ENCODE data around the gene KXD1. TPM values are rescaled to one million over a fixed set of nuclear protein-coding genes. Genes with fewer than 3 reads are reported as not detected.

The KXD1 gene
- 10 to 100 TPM; 95.4 to 100.0 TPM for total RNA-seq

DNA sequence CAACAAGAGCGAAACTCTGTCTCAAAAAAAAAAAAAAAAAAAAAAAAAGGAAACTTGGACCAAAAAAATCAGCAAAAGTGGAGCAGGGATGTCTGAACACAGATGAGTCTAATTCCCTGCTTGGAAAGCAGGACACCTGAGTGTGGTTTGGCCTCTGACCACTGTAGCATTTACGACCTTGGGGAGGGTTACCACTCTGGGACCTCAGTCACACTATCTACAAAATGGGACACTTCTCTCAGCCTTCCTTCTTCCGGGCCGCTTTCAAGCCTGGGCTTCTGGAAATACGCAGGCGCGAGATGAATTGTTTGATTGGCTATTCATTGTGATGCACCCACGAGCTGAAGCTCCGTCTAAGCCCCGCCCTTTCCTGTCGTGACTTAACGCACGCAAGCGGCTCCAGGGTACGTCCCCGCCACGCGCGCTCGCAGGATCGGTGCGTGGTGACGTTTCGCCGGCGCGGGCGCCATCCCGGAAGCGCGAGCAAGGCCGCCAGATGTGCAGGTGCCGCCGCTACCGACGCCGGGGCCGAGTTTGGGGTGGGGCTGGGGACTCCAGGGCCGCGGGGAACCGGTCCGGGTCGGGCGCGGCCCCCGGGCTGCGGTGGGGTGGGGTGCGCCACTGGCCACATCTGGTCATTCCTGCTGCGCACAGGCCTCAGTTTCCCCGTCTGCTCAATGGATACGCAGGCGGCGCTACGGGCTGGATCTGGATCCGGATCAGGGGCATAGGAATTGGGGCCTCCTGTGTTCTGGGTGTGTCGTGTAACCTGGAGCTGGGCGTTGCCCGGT is at the start of gene KXD1:
KXD1 (plus strand) TSS at position 460 of the 791 bp plus-strand sequence. CDS start 4,187 bp downstream, outside the sequence.
- ChIA-PET POLR2A (interaction anchor here (0.6 to 1.1 kb wide), 3 partner anchors 14 to 47 kb away, joined by 3 to 6 read pairs (median 3); partner anchors contain the start of gene UBA52), CTCF (interaction anchor here (0.5 to 2.1 kb wide), 11 partner anchors 12 to 136 kb away, joined by 3 to 16 read pairs (median 3); partner anchors contain the start of genes FKBP8 and REX1BD)
- Mint-ChIP-seq H3K36me3 (ENCODE audit: low read depth) (peaks cover 4% of the 10 kb centered on the region), H3K4me3 (peak within 1 kb of the TSS; percentile 83), H3K4me1 (peaks cover 27% of the 10 kb centered on the region), H3K27ac (peak within 1 kb of the TSS; percentile 97), H3K9me3 (no peaks in the 10 kb centered on the region), H3K27me3 (no peaks in the 10 kb centered on the region)
- DNase-seq, result peak; percentile 100

GRCh38 chr19:18508585-18508984 is 49.1 kb upstream of the KXD1 start:
- ChIA-PET POLR2A (no interaction called here), CTCF (interaction anchor here (1.6 to 6.1 kb wide), 4 partner anchors 12 to 81 kb away, joined by 4 to 31 read pairs (median 8); partner anchors contain the start of gene REX1BD)
- H3K27me3 Mint-ChIP-seq, result no peaks in the 10 kb centered on the region
- no peaks in the 10 kb centered on the region for H3K9me3 Mint-ChIP-seq
- H3K4me3 Mint-ChIP-seq, result no peak overlapping the region
- H3K4me1 Mint-ChIP-seq, result peaks cover 55% of the 10 kb centered on the region
- H3K27ac Mint-ChIP-seq, result peak overlapping the region; percentile 19
- no peak for DNase-seq
- no peaks in the 10 kb centered on the region for H3K36me3 Mint-ChIP-seq (ENCODE audit: low read depth)

DNA sequence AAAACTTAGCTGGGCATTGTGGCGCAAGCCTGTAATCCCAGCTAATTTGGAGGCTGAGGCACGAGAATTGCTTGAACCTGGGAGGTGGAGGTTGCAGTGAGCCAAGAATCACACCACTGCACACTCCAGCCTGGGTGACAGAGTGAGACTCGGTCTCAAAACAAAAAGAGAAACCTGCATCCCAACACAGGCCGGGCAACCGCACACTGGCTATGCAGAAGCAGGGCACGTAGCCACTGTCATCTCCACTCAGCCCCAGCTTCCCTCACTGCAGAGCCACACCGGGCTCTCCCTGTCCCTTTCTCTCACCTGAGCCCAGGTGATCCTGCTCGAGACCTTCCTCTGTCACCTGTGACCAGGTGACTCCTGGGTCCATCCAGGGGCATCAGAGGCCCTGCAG is 47.5 kb upstream of the KXD1 start:
- H3K27ac Mint-ChIP-seq, result no peak overlapping the region
- no peak for DNase-seq
- H3K9me3 Mint-ChIP-seq, result no peaks in the 10 kb centered on the region
- ChIA-PET POLR2A (no interaction called here), CTCF (interaction anchor here (1.4 to 3.1 kb wide), 4 partner anchors 10 to 25 kb away, joined by 3 to 14 read pairs (median 8); no protein-coding TSS in a partner anchor)
- H3K27me3 Mint-ChIP-seq, result no peaks in the 10 kb centered on the region
- no peaks in the 10 kb centered on the region for H3K36me3 Mint-ChIP-seq (ENCODE audit: low read depth)
- H3K4me1 Mint-ChIP-seq, result peaks cover 41% of the 10 kb centered on the region
- H3K4me3 Mint-ChIP-seq, result no peak overlapping the region

DNA sequence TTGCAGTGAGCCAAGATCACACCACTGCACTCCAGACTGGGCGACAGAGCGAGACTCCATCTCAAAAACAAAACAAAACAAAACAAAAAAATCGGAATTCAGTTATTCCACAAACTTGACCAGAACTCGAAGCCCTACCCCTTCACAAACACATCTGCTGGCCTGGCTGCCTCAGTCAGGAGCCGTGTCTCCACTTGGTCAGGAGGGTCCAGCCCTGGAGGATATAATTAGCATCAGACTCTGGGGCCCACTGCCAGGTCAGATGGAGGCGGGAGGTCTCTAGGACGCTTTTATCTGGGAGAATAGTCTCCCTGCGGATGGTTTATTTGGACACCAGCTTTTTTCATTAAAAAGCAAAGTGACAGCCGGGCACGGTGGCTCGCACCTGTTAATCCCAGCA is 43.8 kb upstream of the KXD1 start:
- Mint-ChIP-seq H3K27ac (no peak overlapping the region), H3K36me3 (ENCODE audit: low read depth) (no peaks in the 10 kb centered on the region), H3K4me1 (peaks cover 12% of the 10 kb centered on the region), H3K27me3 (no peaks in the 10 kb centered on the region), H3K4me3 (no peak overlapping the region), H3K9me3 (no peaks in the 10 kb centered on the region)
- CTCF ChIA-PET, result no interaction called here
- POLR2A ChIA-PET, result no interaction called here
- no peak for DNase-seq

DNA sequence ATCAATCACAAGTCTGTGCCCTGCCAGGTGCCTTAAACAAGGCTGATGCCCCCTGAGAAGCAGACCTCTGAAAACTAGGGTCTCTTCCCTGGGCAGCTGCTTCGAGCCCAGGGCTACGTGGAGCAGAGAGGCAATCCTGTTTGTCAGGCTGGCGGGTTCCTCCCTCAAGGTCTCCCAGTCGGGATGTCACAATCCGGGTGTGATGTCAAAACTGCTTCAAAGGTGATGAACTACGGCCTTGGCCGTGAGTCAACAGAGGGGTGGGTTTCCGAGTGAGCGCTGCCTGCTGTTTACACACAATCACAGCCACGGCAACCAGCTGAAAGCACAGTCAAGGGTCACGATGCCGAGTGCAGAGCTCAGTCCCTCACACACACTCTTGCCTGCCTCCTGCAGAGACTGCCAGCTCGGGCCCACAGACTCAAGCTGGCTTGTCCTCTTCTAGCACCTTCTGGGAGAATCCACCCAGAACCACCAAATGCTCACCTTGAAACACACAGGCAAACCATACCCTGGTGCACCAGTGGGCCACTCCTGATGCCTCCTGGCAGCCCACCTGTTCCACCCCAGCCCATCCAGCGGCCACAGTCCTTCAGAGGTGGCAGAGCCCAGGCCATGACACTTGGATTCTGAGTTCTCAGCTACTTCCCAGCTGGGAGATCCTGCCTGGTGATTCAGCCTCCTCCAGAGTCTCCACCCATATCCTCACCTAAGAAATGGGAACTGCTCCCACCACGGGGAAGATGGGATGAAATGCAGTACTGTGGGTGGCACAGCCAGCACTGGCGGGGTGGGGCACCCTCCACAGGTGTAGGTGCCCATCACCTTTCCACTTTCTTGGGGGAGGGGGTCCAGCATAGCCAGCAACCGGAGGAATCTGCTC is 42.6 kb upstream of the KXD1 start:
- POLR2A ChIA-PET, result no interaction called here
- CTCF ChIA-PET, result interaction anchor here (0.6 to 1.0 kb wide), 2 partner anchors 73 to 135 kb away, joined by 3 to 5 read pairs; no protein-coding TSS in a partner anchor
- Mint-ChIP-seq H3K4me1 (peaks cover 11% of the 10 kb centered on the region), H3K4me3 (no peak overlapping the region), H3K9me3 (no peaks in the 10 kb centered on the region), H3K36me3 (ENCODE audit: low read depth) (no peaks in the 10 kb centered on the region), H3K27ac (peak overlapping the region; percentile 66), H3K27me3 (no peaks in the 10 kb centered on the region)
- DNase-seq, result no peak

DNA sequence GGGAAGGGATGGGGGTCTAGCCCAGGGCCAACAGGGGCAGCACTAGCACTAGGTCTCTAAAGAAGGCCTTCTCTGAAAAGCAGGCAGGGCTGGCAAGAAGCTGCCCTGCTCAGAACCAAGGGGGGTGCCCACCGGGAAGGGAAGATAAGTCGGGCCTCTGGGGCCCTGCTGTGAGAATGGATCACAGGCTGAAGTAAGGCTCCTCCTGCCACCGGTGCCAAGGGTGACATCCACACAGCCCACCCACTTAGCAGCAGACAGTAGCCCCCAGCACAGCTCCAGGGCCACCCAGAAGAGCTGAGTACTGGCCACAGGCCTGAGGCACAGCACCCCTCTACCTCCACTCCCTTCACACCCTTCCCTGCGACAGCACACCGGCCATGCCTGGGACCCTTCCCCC is 41.7 kb upstream of the KXD1 start:
- no peaks in the 10 kb centered on the region for H3K36me3 Mint-ChIP-seq (ENCODE audit: low read depth)
- POLR2A ChIA-PET, result no interaction called here
- H3K4me3 Mint-ChIP-seq, result no peak overlapping the region
- DNase-seq, result no peak
- no peak overlapping the region for H3K27ac Mint-ChIP-seq
- H3K4me1 Mint-ChIP-seq, result peaks cover 16% of the 10 kb centered on the region
- CTCF ChIA-PET, result interaction anchor here (0.8 to 1.4 kb wide), 3 partner anchors 20 to 72 kb away, joined by 3 to 4 read pairs (median 3); no protein-coding TSS in a partner anchor
- H3K9me3 Mint-ChIP-seq, result no peaks in the 10 kb centered on the region
- no peaks in the 10 kb centered on the region for H3K27me3 Mint-ChIP-seq

GRCh38 chr19:18517606-18518005 is 40.1 kb upstream of the KXD1 start:
- peaks cover 15% of the 10 kb centered on the region for H3K4me1 Mint-ChIP-seq
- DNase-seq, result no peak
- H3K27me3 Mint-ChIP-seq, result no peaks in the 10 kb centered on the region
- H3K9me3 Mint-ChIP-seq, result no peaks in the 10 kb centered on the region
- no peak overlapping the region for H3K4me3 Mint-ChIP-seq
- ChIA-PET POLR2A (no interaction called here), CTCF (interaction anchor here (0.6 to 1.6 kb wide), 2 partner anchors 15 to 1116 kb away, joined by 4 read pairs; no protein-coding TSS in a partner anchor)
- peaks cover 3% of the 10 kb centered on the region for H3K36me3 Mint-ChIP-seq (ENCODE audit: low read depth)
- H3K27ac Mint-ChIP-seq, result no peak overlapping the region

GRCh38 chr19:18518639-18519038 is 39.0 kb upstream of the KXD1 start:
- POLR2A ChIA-PET, result no interaction called here
- peaks cover 18% of the 10 kb centered on the region for H3K4me1 Mint-ChIP-seq
- H3K27me3 Mint-ChIP-seq, result no peaks in the 10 kb centered on the region
- H3K9me3 Mint-ChIP-seq, result no peaks in the 10 kb centered on the region
- H3K4me3 Mint-ChIP-seq, result no peak overlapping the region
- H3K27ac Mint-ChIP-seq, result no peak overlapping the region
- CTCF ChIA-PET, result interaction anchor here (0.6 to 3.5 kb wide), 6 partner anchors 16 to 75 kb away, joined by 3 to 16 read pairs (median 4); partner anchors contain the start of genes KXD1 and REX1BD
- H3K36me3 Mint-ChIP-seq (ENCODE audit: low read depth), result peaks cover 3% of the 10 kb centered on the region
- DNase-seq, result no peak

- no peaks in the 10 kb centered on the region for H3K27me3 Mint-ChIP-seq
- DNase-seq, result peak; percentile 74
- no peaks in the 10 kb centered on the region for H3K9me3 Mint-ChIP-seq
- ChIA-PET POLR2A (interaction anchor here (0.7 to 1.0 kb wide), 2 partner anchors 56 to 69 kb away, joined by 3 read pairs; no protein-coding TSS in a partner anchor), CTCF (interaction anchor here (0.6 to 3.5 kb wide), 22 partner anchors 9 to 329 kb away, joined by 3 to 31 read pairs (median 5); partner anchors contain the start of genes FKBP8, KXD1, REX1BD and UBA52)
- peak overlapping the region; percentile 93 for H3K27ac Mint-ChIP-seq
- peak overlapping the region; percentile 89 for H3K4me3 Mint-ChIP-seq
- H3K36me3 Mint-ChIP-seq (ENCODE audit: low read depth), result peaks cover 3% of the 10 kb centered on the region
- H3K4me1 Mint-ChIP-seq, result peaks cover 16% of the 10 kb centered on the region
Measured at GRCh38 chr19:18519962-18520847, 37.5 kb upstream of the KXD1 start.

DNA sequence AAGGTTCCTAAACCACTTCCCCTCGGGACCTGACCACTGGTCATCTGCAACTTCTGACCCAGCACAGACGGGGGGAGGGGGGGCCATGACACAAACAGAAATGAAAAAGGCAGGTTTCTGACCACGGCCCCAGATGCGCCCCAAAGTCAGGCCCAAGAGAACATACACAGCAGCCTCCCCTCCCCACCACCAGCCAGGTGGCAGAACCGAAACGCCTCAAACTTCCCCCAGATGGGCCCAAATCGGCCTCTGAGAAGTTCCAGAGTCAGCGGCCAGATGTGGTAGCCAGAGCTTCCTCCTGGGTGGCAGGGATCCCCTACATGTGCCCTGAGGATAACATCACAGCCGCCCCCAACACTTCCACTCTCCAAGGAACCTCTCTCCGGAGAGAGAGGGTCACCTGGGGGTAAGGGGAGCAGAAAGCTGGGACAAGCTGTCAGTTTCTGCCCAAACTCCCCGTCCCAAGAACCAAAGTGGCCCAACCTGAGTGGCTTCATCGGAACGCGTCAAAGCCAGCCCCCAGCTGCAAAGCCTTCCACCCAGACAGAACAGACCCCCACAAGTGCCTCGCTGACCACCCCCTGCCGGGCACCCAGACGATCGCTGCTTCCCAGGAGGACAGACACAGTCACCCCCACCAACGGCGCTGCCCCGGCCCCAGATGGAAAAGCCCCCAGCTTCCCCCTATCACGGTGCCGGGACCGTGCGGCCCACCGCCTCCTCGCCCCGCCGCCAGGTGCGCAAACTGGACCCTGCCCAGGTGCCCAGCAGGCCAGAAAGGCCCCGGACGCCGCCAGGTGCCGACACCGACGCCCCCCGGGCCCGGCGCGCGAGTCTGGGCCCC is 36.6 kb upstream of the KXD1 start:
- Mint-ChIP-seq H3K4me3 (peak overlapping the region; percentile 89), H3K9me3 (no peaks in the 10 kb centered on the region), H3K27me3 (no peaks in the 10 kb centered on the region), H3K36me3 (ENCODE audit: low read depth) (peaks cover 3% of the 10 kb centered on the region), H3K27ac (peak overlapping the region; percentile 93), H3K4me1 (peaks cover 16% of the 10 kb centered on the region)
- CTCF ChIA-PET, result interaction anchor here (0.7 to 3.5 kb wide), 16 partner anchors 10 to 229 kb away, joined by 3 to 31 read pairs (median 6); partner anchors contain the start of genes FKBP8, KXD1, REX1BD and UBA52
- DNase-seq, result peak; percentile 26
- POLR2A ChIA-PET, result no interaction called here

DNA sequence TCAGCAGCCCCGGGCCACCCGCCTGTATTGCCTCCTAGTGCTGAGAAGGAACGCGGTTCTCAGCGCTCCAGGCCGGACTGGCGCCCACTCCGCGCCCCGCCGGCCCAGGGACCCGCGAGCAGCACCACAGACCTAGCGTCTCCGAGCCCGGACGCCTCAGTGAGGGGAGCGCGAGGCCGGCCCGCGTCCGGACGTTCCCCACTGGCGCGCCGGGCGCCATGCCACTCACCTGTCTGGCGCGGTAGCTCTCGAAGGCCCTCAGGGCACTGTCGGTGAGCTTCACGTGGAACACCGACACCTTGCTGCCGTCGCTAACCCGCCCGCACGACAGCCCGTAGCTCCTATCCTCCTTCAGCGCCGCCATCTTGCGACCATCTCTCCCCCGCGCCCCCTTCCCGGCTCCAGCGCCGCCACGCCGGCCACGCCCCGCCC is 36.0 kb upstream of the KXD1 start, which contains the start of gene ELL:
ELL (minus strand) TSS at position 379 of the 432 bp plus-strand sequence; CDS start at position 364, 15 bp downstream.
- Mint-ChIP-seq H3K36me3 (ENCODE audit: low read depth) (peaks cover 3% of the 10 kb centered on the region), H3K27ac (peak within 1 kb of the TSS; percentile 97), H3K4me3 (peak within 1 kb of the TSS; percentile 89), H3K27me3 (no peaks in the 10 kb centered on the region), H3K4me1 (peaks cover 16% of the 10 kb centered on the region), H3K9me3 (no peaks in the 10 kb centered on the region)
- CTCF ChIA-PET, result interaction anchor here (0.6 to 3.5 kb wide), 8 partner anchors 11 to 229 kb away, joined by 4 to 31 read pairs (median 6); partner anchors contain the start of gene KXD1
- POLR2A ChIA-PET, result no interaction called here
- no peak for DNase-seq

Data from activated CD4-positive, alpha-beta T cell treated with anti-CD3 and anti-CD28 coated beads, Interleukin-2, amount 10 ng/mL, durations not matched to agents 7 days and 5 days (primary cell).